AG04449 (cell line): Measurements from ENCODE around the gene UBE2V1.

Experiments
- CTCF ChIA-PET: fragments of 350-600 bp; formaldehyde crosslinking; extraction: SDS; loops from one replicate; lab custom pipeline; 2021; ENCODE audit warnings: antibody characterized with exemption; lab: Yijun Ruan, JAX
- POLR2A ChIA-PET: fragments of 400-600, 350-600 bp; formaldehyde crosslinking; extraction: SDS; loops from one replicate; lab custom pipeline; 2020; ENCODE audit warnings: antibody characterized with exemption, inconsistent platforms; lab: Yijun Ruan, JAX
- DNase-seq: peaks from one replicate; pipeline ENCODE4 v3.0.0-alpha.2; 2010; ENCODE audit warnings: low read depth, low spot score
- H3K4me3 ChIP-seq: 2 replicates; pipeline ENCODE4 v1.5.1; 2011; ENCODE audit warnings: low read depth, mild to moderate bottlenecking, control low read depth, low read length
- CTCF ChIP-seq: IDR thresholded peaks from one replicate; pipeline ENCODE4 v1.5.1; 2011; ENCODE audit warnings: mild to moderate bottlenecking, moderate library complexity, low read length, control low read depth, inconsistent platforms; ENCODE audit not compliant: insufficient read depth; ENCODE audit errors: missing control alignments

Gene UBE2V1

GRCh38 chr20:50038169-50038568 is 74.8 kb downstream of the UBE2V1 start:
- no peak overlapping the region for H3K4me3 ChIP-seq
- TF ChIP-seq CTCF, result no peak
- ChIA-PET POLR2A (interaction anchor here (1.2 kb wide), 1 partner anchor 10 kb away, joined by 4 read pairs; no protein-coding TSS in a partner anchor), CTCF (interaction anchor here (2.2 kb wide), 1 partner anchor 33 kb away, joined by 9 read pairs; no protein-coding TSS in a partner anchor)
- DNase-seq, result no peak

GRCh38 chr20:50037575-50037974 is 75.4 kb downstream of the UBE2V1 start:
- TF ChIP-seq CTCF, result no peak
- no peak overlapping the region for H3K4me3 ChIP-seq
- DNase-seq, result no peak
- ChIA-PET CTCF (interaction anchor here (2.2 to 2.6 kb wide), 2 partner anchors 33 to 58 kb away, joined by 9 to 13 read pairs; no protein-coding TSS in a partner anchor), POLR2A (interaction anchor here (1.0 to 1.5 kb wide), 3 partner anchors 50 to 54 kb away, joined by 3 to 5 read pairs (median 4); no protein-coding TSS in a partner anchor)

GRCh38 chr20:50037123-50037522 is 75.8 kb downstream of the UBE2V1 start:
- TF ChIP-seq CTCF, result no peak
- no peak for DNase-seq
- H3K4me3 ChIP-seq, result no peak overlapping the region
- ChIA-PET POLR2A (interaction anchor here (1.0 to 1.5 kb wide), 3 partner anchors 49 to 53 kb away, joined by 3 to 5 read pairs (median 4); no protein-coding TSS in a partner anchor), CTCF (interaction anchor here (1.0 to 2.6 kb wide), 4 partner anchors 9 to 58 kb away, joined by 3 to 13 read pairs (median 6); no protein-coding TSS in a partner anchor)

- no peak for DNase-seq
- ChIA-PET CTCF (interaction anchor here (0.8 to 2.6 kb wide), 6 partner anchors 10 to 57 kb away, joined by 3 to 13 read pairs (median 3); no protein-coding TSS in a partner anchor), POLR2A (interaction anchor here (1.0 to 1.5 kb wide), 2 partner anchors 50 to 53 kb away, joined by 4 to 5 read pairs; no protein-coding TSS in a partner anchor)
- TF ChIP-seq CTCF, result no peak
- no peak overlapping the region for H3K4me3 ChIP-seq
These were observed 76.2 kb downstream of the UBE2V1 start for GRCh38 chr20:50036703-50037102.

GRCh38 chr20:50034567-50035180 is 78.3 kb downstream of the UBE2V1 start:
- no peak for TF ChIP-seq CTCF
- ChIA-PET CTCF (interaction anchor here (1.1 kb wide), 1 partner anchor 37 kb away, joined by 4 read pairs; no protein-coding TSS in a partner anchor), POLR2A (interaction anchor here (2.3 kb wide), 1 partner anchor 51 kb away, joined by 10 read pairs; the partner anchor contains the start of gene SNAI1)
- DNase-seq, result no peak
- H3K4me3 ChIP-seq, result no peak overlapping the region
